Measurements from ENCODE around the gene NPW. TPM values are rescaled to one million over a fixed set of nuclear protein-coding genes. Genes with fewer than 3 reads are reported as not detected.

NPW gene
- total RNA-seq, 1 donor from 2014 or later = 0.82 TPM

DNA sequence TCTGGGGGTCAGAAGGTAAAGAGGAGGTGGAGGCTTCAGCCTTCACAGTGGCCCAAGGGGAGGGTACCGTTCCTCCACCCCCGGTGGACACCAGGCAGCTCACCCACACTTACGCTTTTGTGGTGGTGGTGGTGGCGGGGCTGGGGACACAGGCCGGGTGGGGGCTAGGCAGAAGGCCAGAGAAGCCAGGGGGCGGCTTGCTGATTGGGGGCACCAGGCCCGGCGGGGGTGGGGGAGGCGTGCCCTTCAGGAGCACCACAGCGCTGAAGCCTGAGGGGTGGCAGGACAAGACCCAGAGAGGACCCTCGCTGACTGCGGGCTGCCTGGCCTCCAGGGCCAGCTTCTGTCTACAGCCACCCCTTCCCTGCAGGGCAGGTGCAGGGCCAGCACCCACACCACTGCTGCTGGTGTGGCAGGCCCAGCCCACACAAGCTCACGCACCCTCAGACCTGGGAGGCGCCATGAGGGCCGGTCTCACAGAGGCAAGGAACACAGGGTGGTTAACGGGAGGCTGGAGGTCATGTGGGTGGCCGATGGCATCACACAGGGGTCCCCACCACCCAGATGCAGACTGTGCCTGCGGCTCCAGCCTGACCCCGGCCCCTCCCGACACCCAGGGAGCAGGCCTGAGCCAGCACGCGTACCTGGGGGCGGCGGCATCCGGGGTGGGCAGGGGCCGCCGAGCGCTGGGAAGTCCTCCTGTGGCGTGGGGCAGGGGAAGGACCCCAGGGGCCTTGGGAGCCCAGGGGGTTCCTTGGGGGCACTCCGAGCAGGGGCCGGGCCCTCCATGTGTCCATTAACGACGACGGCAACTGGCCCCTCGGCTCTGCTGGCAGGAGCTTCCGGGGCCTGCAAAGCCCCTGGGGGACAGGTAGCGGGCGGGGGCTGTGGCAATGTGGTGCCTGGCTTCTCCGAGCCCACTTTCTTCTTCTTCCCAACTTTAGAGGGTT lies 20.5 kb upstream of the NPW start:
- no peak for TF ChIP-seq CTCF (IDR thresholded peaks at IDR 0.05; ENCODE audit: unreplicated experiment)
- Mint-ChIP-seq H3K36me3 (ENCODE audit: low read depth, unreplicated experiment) (peaks cover 9% of the 10 kb centered on the region), H3K4me1 (ENCODE audit: unreplicated experiment) (no peaks in the 10 kb centered on the region), H3K27me3 (ENCODE audit: unreplicated experiment) (peaks cover 5% of the 10 kb centered on the region), H3K4me3 (ENCODE audit: unreplicated experiment) (no peak overlapping the region), H3K9me3 (ENCODE audit: unreplicated experiment) (no peaks in the 10 kb centered on the region), H3K27ac (ENCODE audit: unreplicated experiment) (no peak overlapping the region)
- no peak for DNase-seq (ENCODE audit: low spot score)

DNA sequence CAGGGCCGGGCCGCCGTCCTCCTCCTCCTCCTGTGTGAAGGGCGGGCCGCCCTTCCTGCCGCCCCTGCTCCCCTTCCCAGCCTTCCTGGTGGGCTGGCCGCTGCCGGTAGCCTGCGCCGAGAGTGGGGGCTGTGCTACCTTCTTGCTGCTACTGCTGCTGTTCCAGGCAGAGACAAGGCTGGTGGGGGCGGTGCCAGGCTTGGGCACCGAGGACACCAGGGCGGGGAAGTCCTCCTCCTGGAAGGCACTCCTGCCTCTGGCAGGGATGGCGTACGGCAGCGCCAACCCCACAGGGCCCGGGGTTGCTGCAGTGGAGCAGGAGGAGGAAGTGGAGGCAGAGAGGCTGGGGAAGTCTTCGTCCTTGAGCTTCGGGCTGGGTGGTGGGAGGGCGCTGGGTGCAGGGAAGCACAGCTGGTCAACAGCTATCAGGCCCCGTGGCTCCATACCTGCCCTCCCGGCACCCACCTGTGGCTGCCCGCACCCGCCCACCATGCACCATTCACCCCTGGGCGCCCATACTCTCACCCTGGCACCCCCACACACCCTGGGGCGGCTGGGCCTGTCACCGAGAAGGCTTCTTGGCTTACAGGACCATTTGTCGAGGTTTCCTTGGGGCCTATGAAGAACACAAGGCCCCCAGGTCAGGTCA lies 19.6 kb upstream of the NPW start:
- DNase-seq (ENCODE audit: low spot score) = no peak
- Mint-ChIP-seq H3K4me3 (ENCODE audit: unreplicated experiment) (no peak overlapping the region), H3K27ac (ENCODE audit: unreplicated experiment) (no peak overlapping the region), H3K9me3 (ENCODE audit: unreplicated experiment) (no peaks in the 10 kb centered on the region), H3K27me3 (ENCODE audit: unreplicated experiment) (peaks cover 4% of the 10 kb centered on the region), H3K36me3 (ENCODE audit: low read depth, unreplicated experiment) (peaks cover 9% of the 10 kb centered on the region), H3K4me1 (ENCODE audit: unreplicated experiment) (no peaks in the 10 kb centered on the region)
- no peak for TF ChIP-seq CTCF (IDR thresholded peaks at IDR 0.05; ENCODE audit: unreplicated experiment)

GRCh38 chr16:2001035-2001434 lies 18.6 kb upstream of the NPW start:
- Mint-ChIP-seq H3K27me3 (ENCODE audit: unreplicated experiment) (peaks cover 4% of the 10 kb centered on the region), H3K36me3 (ENCODE audit: low read depth, unreplicated experiment) (peaks cover 4% of the 10 kb centered on the region), H3K27ac (ENCODE audit: unreplicated experiment) (no peak overlapping the region), H3K4me1 (ENCODE audit: unreplicated experiment) (peaks cover 2% of the 10 kb centered on the region), H3K9me3 (ENCODE audit: unreplicated experiment) (no peaks in the 10 kb centered on the region), H3K4me3 (ENCODE audit: unreplicated experiment) (no peak overlapping the region)
- DNase-seq (ENCODE audit: low spot score) = no peak
- TF ChIP-seq CTCF (IDR thresholded peaks at IDR 0.05; ENCODE audit: unreplicated experiment) = no peak

DNA sequence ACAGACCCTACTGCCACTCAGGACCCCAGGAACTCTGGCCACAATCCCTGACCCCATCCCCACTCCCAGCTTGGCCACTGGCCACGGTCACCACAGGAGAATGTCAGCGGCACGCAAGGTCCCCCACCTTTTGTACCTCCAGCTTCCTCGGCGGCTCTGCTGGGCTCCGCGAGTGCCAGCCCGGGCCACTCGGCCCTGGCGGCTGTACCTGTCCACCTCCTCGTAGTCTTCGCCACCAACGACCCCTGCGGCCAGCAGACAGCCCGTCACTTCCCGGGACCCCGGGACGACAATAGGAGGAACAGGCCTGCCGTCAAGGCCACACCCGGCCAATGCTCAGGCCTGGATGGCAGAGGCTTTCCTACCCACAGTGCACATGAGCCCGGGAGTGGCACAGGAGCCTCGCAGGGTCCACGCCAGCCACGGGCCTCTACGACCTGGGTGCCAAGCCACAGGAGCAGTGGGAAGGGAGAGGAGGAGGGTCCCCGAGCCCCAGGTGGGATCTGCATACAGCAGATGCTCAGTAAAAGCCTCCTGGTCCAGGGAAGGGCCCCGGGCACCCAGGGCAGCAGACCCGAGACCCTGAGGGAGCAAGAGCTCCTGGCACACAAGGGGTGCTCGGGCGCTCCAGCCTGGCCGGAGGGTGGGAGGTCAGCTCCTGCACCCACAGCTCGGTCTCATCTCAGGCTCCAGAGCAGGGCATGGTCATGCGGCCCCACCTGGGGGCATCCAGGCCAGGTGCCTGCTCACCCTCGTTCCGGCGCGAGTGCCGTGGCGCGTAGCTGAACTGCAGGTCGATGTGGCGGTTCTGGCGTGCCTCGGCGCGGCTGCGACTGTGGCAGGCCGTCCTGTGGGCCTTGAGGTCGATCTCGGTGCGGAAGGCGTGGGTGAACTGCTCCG lies 17.9 kb upstream of the NPW start:
- no peak overlapping the region for H3K27ac Mint-ChIP-seq (ENCODE audit: unreplicated experiment)

More for the DNA sequence above, 17.9 kb upstream of the NPW start:
- Mint-ChIP-seq H3K36me3 (ENCODE audit: low read depth, unreplicated experiment) (peaks cover 4% of the 10 kb centered on the region), H3K9me3 (ENCODE audit: unreplicated experiment) (no peaks in the 10 kb centered on the region), H3K4me3 (ENCODE audit: unreplicated experiment) (no peak overlapping the region), H3K27me3 (ENCODE audit: unreplicated experiment) (peaks cover 6% of the 10 kb centered on the region), H3K4me1 (ENCODE audit: unreplicated experiment) (peaks cover 4% of the 10 kb centered on the region)
- TF ChIP-seq CTCF (IDR thresholded peaks at IDR 0.05; ENCODE audit: unreplicated experiment) = no peak
- no peak for DNase-seq (ENCODE audit: low spot score)
